Endothelial cell (in vitro differentiated cells): ENCODE measurements around the gene CARMIL1. TPM values are rescaled to one million over a fixed set of nuclear protein-coding genes. Genes with fewer than 3 reads are reported as not detected.

Source experiments
- DNase-seq: peaks from one replicate; pipeline ENCODE4 v3.0.0; 2021; ENCODE audit warnings: low spot score
- H3K27ac Mint-ChIP-seq: one replicate; pipeline ENCODE4 v1.8.0; 2021; ENCODE audit warnings: mixed read lengths, inconsistent platforms; ENCODE audit not compliant: unreplicated experiment
- H3K27me3 Mint-ChIP-seq: one replicate; pipeline ENCODE4 v1.8.0; 2021; ENCODE audit warnings: mild to moderate bottlenecking, moderate library complexity, mixed read lengths, inconsistent platforms; ENCODE audit not compliant: unreplicated experiment
- H3K36me3 Mint-ChIP-seq: one replicate; pipeline ENCODE4 v1.8.0; 2021; ENCODE audit warnings: mild to moderate bottlenecking, low read depth, mixed read lengths, inconsistent platforms; ENCODE audit not compliant: unreplicated experiment
- H3K4me1 Mint-ChIP-seq: one replicate; pipeline ENCODE4 v1.8.0; 2021; ENCODE audit warnings: mild to moderate bottlenecking, mixed read lengths, inconsistent platforms; ENCODE audit not compliant: unreplicated experiment
- H3K4me3 Mint-ChIP-seq: one replicate; pipeline ENCODE4 v1.8.0; 2021; ENCODE audit warnings: mild to moderate bottlenecking, mixed read lengths, inconsistent platforms; ENCODE audit not compliant: unreplicated experiment
- H3K9me3 Mint-ChIP-seq: one replicate; pipeline ENCODE4 v1.8.0; 2021; ENCODE audit warnings: mixed read lengths, inconsistent platforms; ENCODE audit not compliant: unreplicated experiment
- total RNA-seq: library from RNA; stranded (reverse); fragmentation: NEBNext Ultra II Directional; extraction: Animal tissue kit (Norgen Biotek cat#: 25700); gene quantifications from one replicate; pipeline ENCODE4 v1.2.1, GENCODE V29; 2021; ENCODE audit not compliant: unreplicated experiment
- TF ChIP-seq, protein P1 (sequence below): fragments of 200-600 bp; sonication (generic); IDR thresholded peaks from one replicate; pipeline ENCODE4 v1.5.0; 2021; ENCODE audit warnings: antibody characterized with exemption; ENCODE audit not compliant: unreplicated experiment

The CARMIL1 gene
- total RNA-seq, 1 donor from 2014 or later = 32.5 TPM

GRCh38 chr6:25311331-25311840, 32.2 kb downstream of the CARMIL1 start:
- Mint-ChIP-seq H3K36me3 (no peaks in the 10 kb centered on the region), H3K27me3 (peaks cover 3% of the 10 kb centered on the region), H3K27ac (peak overlapping the region; percentile 80), H3K4me1 (peaks cover 67% of the 10 kb centered on the region), H3K9me3 (no peaks in the 10 kb centered on the region), H3K4me3 (no peak overlapping the region)
- TF ChIP-seq, protein P1, sequence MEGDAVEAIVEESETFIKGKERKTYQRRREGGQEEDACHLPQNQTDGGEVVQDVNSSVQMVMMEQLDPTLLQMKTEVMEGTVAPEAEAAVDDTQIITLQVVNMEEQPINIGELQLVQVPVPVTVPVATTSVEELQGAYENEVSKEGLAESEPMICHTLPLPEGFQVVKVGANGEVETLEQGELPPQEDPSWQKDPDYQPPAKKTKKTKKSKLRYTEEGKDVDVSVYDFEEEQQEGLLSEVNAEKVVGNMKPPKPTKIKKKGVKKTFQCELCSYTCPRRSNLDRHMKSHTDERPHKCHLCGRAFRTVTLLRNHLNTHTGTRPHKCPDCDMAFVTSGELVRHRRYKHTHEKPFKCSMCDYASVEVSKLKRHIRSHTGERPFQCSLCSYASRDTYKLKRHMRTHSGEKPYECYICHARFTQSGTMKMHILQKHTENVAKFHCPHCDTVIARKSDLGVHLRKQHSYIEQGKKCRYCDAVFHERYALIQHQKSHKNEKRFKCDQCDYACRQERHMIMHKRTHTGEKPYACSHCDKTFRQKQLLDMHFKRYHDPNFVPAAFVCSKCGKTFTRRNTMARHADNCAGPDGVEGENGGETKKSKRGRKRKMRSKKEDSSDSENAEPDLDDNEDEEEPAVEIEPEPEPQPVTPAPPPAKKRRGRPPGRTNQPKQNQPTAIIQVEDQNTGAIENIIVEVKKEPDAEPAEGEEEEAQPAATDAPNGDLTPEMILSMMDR = no peak
- DNase-seq = no peak

DNA sequence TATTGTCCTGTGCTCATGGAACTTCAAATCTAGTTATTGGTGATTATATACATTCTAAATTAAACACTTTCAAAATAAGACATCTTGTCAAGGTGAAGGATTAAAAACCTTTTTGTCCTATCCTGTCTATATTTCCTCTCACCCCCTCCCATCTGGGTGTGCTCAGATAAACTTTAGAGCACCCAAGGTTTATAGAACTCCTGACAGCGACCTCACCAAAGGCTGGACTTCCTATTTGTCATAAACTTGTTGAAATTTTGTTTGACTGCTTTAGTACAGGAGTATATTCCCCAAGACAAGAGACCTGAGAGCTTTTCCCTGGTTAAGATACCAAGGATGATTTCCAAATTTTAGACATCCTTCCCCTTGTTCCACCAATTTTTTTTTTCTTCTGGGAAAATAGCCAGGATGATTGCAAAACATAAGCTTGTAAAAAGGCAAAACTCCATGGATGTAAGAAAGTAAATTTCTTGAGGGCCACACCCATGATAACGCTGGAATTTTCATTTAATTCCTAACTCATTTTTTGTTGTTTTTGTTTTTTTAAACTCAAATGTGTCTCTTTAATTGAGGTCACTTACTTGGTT, 33.0 kb downstream of the CARMIL1 start:
- Mint-ChIP-seq H3K27ac (peak overlapping the region; percentile 80), H3K4me3 (no peak overlapping the region), H3K4me1 (peaks cover 64% of the 10 kb centered on the region), H3K36me3 (no peaks in the 10 kb centered on the region), H3K9me3 (no peaks in the 10 kb centered on the region), H3K27me3 (peaks cover 3% of the 10 kb centered on the region)
- TF ChIP-seq, protein P1 = no peak
- DNase-seq = no peak

- Mint-ChIP-seq H3K9me3 (no peaks in the 10 kb centered on the region), H3K36me3 (no peaks in the 10 kb centered on the region), H3K4me1 (peaks cover 60% of the 10 kb centered on the region), H3K27ac (peak overlapping the region; percentile 80), H3K4me3 (no peak overlapping the region), H3K27me3 (peaks cover 3% of the 10 kb centered on the region)
- DNase-seq = no peak
- TF ChIP-seq, protein P1 = no peak
Observed at GRCh38 chr6:25312703-25313102, 33.5 kb downstream of the CARMIL1 start.

DNA sequence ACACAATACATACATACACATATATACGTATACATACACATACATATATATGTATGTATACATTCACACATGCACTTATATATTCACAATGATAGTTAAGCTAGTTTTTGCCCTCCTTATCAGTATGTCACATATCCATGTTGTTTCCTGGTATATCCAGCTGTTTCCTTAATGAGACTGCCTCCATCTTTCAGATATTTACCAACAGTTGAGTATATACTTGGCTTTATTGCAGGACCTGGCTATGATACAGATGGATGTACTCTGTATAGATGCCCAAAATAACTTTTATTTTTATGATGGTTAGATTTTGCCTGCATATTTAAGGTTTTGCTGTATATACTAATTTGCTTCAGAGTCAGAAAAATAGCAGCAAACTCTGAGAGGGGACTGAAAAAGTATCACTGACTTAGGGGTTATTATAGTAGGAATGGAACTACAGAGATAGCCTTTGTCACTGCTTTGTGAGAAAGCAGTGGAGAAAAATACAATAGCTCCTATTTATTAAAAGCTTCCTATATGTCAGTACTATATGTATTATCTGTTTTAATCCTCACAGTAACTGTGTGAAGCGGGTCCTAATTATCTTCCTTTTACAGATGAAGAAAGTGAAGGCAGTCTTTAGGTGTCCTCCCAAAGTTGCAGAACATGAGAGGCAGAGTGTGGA, 35.5 kb downstream of the CARMIL1 start:
- DNase-seq = no peak
- TF ChIP-seq, protein P1 = no peak
- peak overlapping the region; percentile 85 for H3K27ac Mint-ChIP-seq
- H3K27me3 Mint-ChIP-seq = peaks cover 3% of the 10 kb centered on the region
- peaks cover 75% of the 10 kb centered on the region for H3K4me1 Mint-ChIP-seq
- no peaks in the 10 kb centered on the region for H3K9me3 Mint-ChIP-seq
- H3K36me3 Mint-ChIP-seq = no peaks in the 10 kb centered on the region
- H3K4me3 Mint-ChIP-seq = no peak overlapping the region
